ENCODE results near the gene MDN1. TPM values are rescaled to one million over a fixed set of nuclear protein-coding genes. Genes with fewer than 3 reads are reported as not detected.

Gene MDN1
- total and polyA plus RNA-seq, 2 of the 4 experiments (the other 2 are of a cell fraction) = 7.7 to 26.7 TPM

GRCh38 chr6:89630488-89630887 is 189.1 kb downstream of the MDN1 start:
- H3K18ac ChIP-seq (ENCODE audit: low read depth, low read length) = no peak overlapping the region
- H3K4ac ChIP-seq (ENCODE audit: low read depth, low read length) = no peak overlapping the region
- no peak overlapping the region for H3K4me2 ChIP-seq (ENCODE audit: low read depth, low read length)
- H2BK120ac ChIP-seq (ENCODE audit: low read depth, low read length) = no peak overlapping the region
- ChIA-PET POLR2A (ENCODE audit: unreplicated experiment) (no interaction called here), CTCF (no interaction called here)
- no peaks in the 10 kb centered on the region for H3K9me1 ChIP-seq (ENCODE audit: insufficient read depth, low read length)
- H3K56ac ChIP-seq (ENCODE audit: extremely low read depth, insufficient read depth, low read length) = no peak overlapping the region
- no peaks in the 10 kb centered on the region for H3K4me1 ChIP-seq (ENCODE audit: control insufficient read depth, insufficient read depth, low read length)
- TF ChIP-seq CTCF (conservative IDR thresholded peaks at IDR 0.05; ENCODE audit: low read depth, low read length) (no peak), POLR2A (IDR thresholded peaks at IDR 0.05; ENCODE audit: low read depth, low read length) (no peak), CEBPB (IDR thresholded peaks at IDR 0.05; ENCODE audit: low read depth, low read length) (no peak), CHD1 (IDR thresholded peaks at IDR 0.05; ENCODE audit: low read depth, low read length) (no peak), NFE2L2 (IDR thresholded peaks at IDR 0.05; ENCODE audit: low read depth, low read length) (no peak), RCOR1 (IDR thresholded peaks at IDR 0.05; ENCODE audit: insufficient replicate concordance, low read length) (no peak), FOS (IDR thresholded peaks at IDR 0.05; ENCODE audit: low read depth, low read length) (no peak), MXI1 (IDR thresholded peaks at IDR 0.05; ENCODE audit: borderline replicate concordance, low read depth, low read length) (no peak), BHLHE40 (IDR thresholded peaks at IDR 0.05; ENCODE audit: low read depth, low read length) (no peak), MAFK (IDR thresholded peaks at IDR 0.05; ENCODE audit: low read depth, low read length) (no peak)
- dilution Hi-C loops (cut with HindIII; ENCODE audit: low sequenced_read_pairs, unreplicated experiment) (no loop called here), intact Hi-C loops (cut with micrococcal nuclease) (no loop called here), in situ Hi-C loops (cut with MboI; ENCODE audit: low sequenced_read_pairs) (no loop called here)
- ATAC-seq (ENCODE audit: low read depth) (no peak), DNase-seq (no peak)
- H3K9ac ChIP-seq (ENCODE audit: low read depth, low read length) = no peak overlapping the region
- no peak overlapping the region for H2BK20ac ChIP-seq (ENCODE audit: low read depth, low read length)
- no peak overlapping the region for H2AK5ac ChIP-seq (ENCODE audit: low read depth, low read length)
- WGBS, 2 experiments (ENCODE audit: extremely low coverage in 2 of 2, insufficient read length in 1 of 2) = no CpG with 5 or more reads among the region's 9 CpGs
- no peak overlapping the region for H3K14ac ChIP-seq (replicated peaks; ENCODE audit: low read depth, low read length)
- no peaks in the 10 kb centered on the region for H3K9me3 ChIP-seq (ENCODE audit: control insufficient read depth, insufficient read depth, low read length)
- H2AK9ac ChIP-seq (replicated peaks; ENCODE audit: low read depth, low read length, poor library complexity) = no peak overlapping the region
- H4K91ac ChIP-seq (ENCODE audit: insufficient read depth, low read depth, low read length) = no peak overlapping the region
- no peak overlapping the region for H2AFZ ChIP-seq (replicated peaks; ENCODE audit: low read length, poor library complexity)
- H4K8ac ChIP-seq (ENCODE audit: low read depth in 2 of 2, low read length in 2 of 2) = no peak overlapping the region
- no peak overlapping the region for H2BK15ac ChIP-seq (ENCODE audit: low read depth, low read length)
- H3K27me3 ChIP-seq (ENCODE audit: control insufficient read depth, insufficient read depth, low read length) = no peaks in the 10 kb centered on the region
- no peaks in the 10 kb centered on the region for H3K79me1 ChIP-seq (ENCODE audit: low read depth in 1 of 2, low read length in 2 of 2)
- H2BK5ac ChIP-seq (ENCODE audit: low read depth, low read length, poor library complexity, severe bottlenecking) = no peak overlapping the region
- no peak overlapping the region for H3K27ac ChIP-seq (ENCODE audit: insufficient read depth, low read length)
- H4K5ac ChIP-seq (ENCODE audit: low read depth, low read length) = no peak overlapping the region
- H3K4me3 ChIP-seq (ENCODE audit: insufficient read depth, low read depth, low read length) = no peak overlapping the region
- H3K36me3 ChIP-seq (ENCODE audit: control insufficient read depth, insufficient read depth, low read length) = no peaks in the 10 kb centered on the region
- H3K23ac ChIP-seq (ENCODE audit: low read depth, low read length) = no peak overlapping the region
- H4K20me1 ChIP-seq (ENCODE audit: insufficient read depth, low read length) = no peaks in the 10 kb centered on the region
- BruUV-seq (replicated peaks) = no TSS peak
